ENCODE measurements around the gene ANKRD40CL.

GRCh38 chr17:50774225-50774803 is 7.0 kb upstream of the ANKRD40CL start:
- TF ChIP-seq NR2C2 (CRISPR knock-in tag; IDR thresholded peaks at IDR 0.05): no peak
- TF ChIP-seq CBFB (CRISPR knock-in tag; IDR thresholded peaks at IDR 0.05; ENCODE audit: low read depth): no peak
- TF ChIP-seq E2F5 (CRISPR knock-in tag; IDR thresholded peaks at IDR 0.05): no peak
- TF ChIP-seq ELF4 (CRISPR knock-in tag; IDR thresholded peaks at IDR 0.05; ENCODE audit: low read depth): no peak
- TF ChIP-seq ZNF423 (CRISPR knock-in tag; IDR thresholded peaks at IDR 0.05): no peak
- TF ChIP-seq SP1 (CRISPR knock-in tag; conservative IDR thresholded peaks at IDR 0.05): no peak
- TF ChIP-seq, protein P1, sequence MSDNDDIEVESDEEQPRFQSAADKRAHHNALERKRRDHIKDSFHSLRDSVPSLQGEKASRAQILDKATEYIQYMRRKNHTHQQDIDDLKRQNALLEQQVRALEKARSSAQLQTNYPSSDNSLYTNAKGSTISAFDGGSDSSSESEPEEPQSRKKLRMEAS (CRISPR knock-in tag; IDR thresholded peaks at IDR 0.05): no peak
- no peak for TF ChIP-seq CTCF (IDR thresholded peaks at IDR 0.05)
